Measurements from ENCODE around the gene NLRC5. TPM values are rescaled to one million over a fixed set of nuclear protein-coding genes. Genes with fewer than 3 reads are reported as not detected.

The NLRC5 gene
- polyA plus RNA-seq, 3 donors = 2.3 to 4.0 (median 2.8) TPM

GRCh38 chr16:57113664-57114063, 124.3 kb downstream of the NLRC5 start:
- no peak for DNase-seq (ENCODE audit: low read depth in 3 of 3, low spot score in 2 of 3)

GRCh38 chr16:57115168-57115513, 125.8 kb downstream of the NLRC5 start:
- DNase-seq (ENCODE audit: low read depth in 3 of 3, low spot score in 2 of 3) = no peak

GRCh38 chr16:57115514-57116182, 126.3 kb downstream of the NLRC5 start:
- no peak for DNase-seq (ENCODE audit: low read depth in 3 of 3, low spot score in 2 of 3)

GRCh38 chr16:57118461-57119084, 129.2 kb downstream of the NLRC5 start:
- DNase-seq (ENCODE audit: low read depth in 3 of 3, low spot score in 2 of 3) = no peak

GRCh38 chr16:57123216-57123973, 134.0 kb downstream of the NLRC5 start:
- DNase-seq (ENCODE audit: low read depth in 3 of 3, low spot score in 2 of 3) = no peak

GRCh38 chr16:57123974-57124674, 134.8 kb downstream of the NLRC5 start:
- no peak for DNase-seq (ENCODE audit: low read depth in 3 of 3, low spot score in 2 of 3)

GRCh38 chr16:57125376-57125775, 136.0 kb downstream of the NLRC5 start:
- no peak for DNase-seq (ENCODE audit: low read depth in 3 of 3, low spot score in 2 of 3)

GRCh38 chr16:57125969-57126368, 136.6 kb downstream of the NLRC5 start:
- DNase-seq (ENCODE audit: low read depth in 3 of 3, low spot score in 2 of 3) = no peak

GRCh38 chr16:57126411-57126810, 137.1 kb downstream of the NLRC5 start:
- DNase-seq (ENCODE audit: low read depth in 3 of 3, low spot score in 2 of 3) = no peak

- DNase-seq (ENCODE audit: low read depth in 3 of 3, low spot score in 2 of 3) = no peak
These were observed 137.8 kb downstream of the NLRC5 start for GRCh38 chr16:57127037-57127763.

GRCh38 chr16:57127836-57128235, 138.5 kb downstream of the NLRC5 start:
- DNase-seq (ENCODE audit: low read depth in 3 of 3, low spot score in 2 of 3) = no peak

GRCh38 chr16:57128771-57129389, 139.5 kb downstream of the NLRC5 start:
- no peak for DNase-seq (ENCODE audit: low read depth in 3 of 3, low spot score in 2 of 3)

GRCh38 chr16:57130950-57131321, 141.6 kb downstream of the NLRC5 start:
- no peak for DNase-seq (ENCODE audit: low read depth in 3 of 3, low spot score in 2 of 3)

GRCh38 chr16:57131351-57131970, 142.1 kb downstream of the NLRC5 start:
- no peak for DNase-seq (ENCODE audit: low read depth in 3 of 3, low spot score in 2 of 3)

- DNase-seq (ENCODE audit: low read depth in 3 of 3, low spot score in 2 of 3) = no peak
These were observed 143.1 kb downstream of the NLRC5 start for GRCh38 chr16:57132470-57132869.

GRCh38 chr16:57133031-57133430, 143.7 kb downstream of the NLRC5 start:
- DNase-seq (ENCODE audit: low read depth in 3 of 3, low spot score in 2 of 3) = no peak
